ENCODE measurements around the gene GRID2.
"Not testable (repeated sequence)": the region's sequence is repeated elsewhere in the genome, so short reads cannot be mapped to it uniquely, and the experiment has no call there.

GRID2 gene

DNA sequence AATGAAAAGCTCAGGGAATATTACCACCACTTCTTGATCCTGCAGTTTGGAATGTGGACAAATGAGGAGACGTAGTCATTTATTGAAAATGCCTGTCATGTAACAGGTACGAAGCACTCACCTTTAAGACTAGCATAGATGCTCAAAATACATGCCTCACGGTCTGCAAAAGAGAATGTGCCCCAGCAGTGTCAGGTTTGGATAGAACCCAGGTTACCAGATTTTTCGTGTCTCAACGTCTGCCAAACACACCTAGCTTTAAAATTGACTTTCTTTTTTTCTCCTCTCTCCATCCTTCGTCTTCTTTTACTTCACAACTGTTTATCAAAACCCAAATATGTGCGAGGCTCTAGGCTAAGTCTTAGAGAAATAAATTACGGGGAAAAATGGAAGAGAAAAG, 918.0 kb downstream of the GRID2 start:
- no peak for DNase-seq

DNA sequence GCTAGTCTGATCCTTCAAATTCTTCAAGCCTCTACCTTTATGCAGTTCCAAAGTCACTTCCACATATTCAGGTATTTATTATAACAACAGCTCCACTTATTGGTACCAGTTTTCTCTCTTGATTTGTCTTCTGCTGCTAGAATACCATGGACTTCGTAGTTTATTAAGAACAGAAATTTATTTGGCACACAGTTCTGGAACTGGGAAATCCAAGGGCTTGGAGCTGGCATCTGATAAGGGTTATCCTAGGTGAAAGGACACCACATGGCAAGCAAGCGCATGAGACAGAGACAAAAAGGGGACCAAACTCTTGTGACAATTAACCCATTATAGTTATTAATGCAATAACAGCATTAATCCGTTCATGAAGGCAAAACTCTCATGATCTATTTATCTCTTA, 924.3 kb downstream of the GRID2 start:
- no peak for DNase-seq

GRCh38 chr4:93232883-93233282, 929.1 kb downstream of the GRID2 start:
- DNase-seq: no peak

DNA sequence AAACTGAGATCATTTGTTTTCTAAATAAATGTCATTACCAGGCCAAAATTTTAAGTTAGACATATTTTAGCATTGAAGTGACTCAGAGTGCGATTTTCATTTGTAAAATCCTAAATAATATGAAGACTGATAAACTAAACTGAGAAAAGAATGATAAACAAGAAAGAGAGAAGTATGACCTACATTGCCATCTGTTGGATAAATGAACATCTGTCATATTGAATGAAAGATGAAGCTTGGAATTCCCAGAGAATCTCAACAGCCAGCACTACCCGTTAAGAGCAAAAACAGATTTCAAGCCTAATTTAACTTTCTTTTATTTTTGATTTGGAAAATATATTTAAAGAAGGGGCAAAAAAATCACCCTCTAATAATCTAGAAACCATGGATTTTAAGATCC, 933.8 kb downstream of the GRID2 start:
- no peak for DNase-seq

DNA sequence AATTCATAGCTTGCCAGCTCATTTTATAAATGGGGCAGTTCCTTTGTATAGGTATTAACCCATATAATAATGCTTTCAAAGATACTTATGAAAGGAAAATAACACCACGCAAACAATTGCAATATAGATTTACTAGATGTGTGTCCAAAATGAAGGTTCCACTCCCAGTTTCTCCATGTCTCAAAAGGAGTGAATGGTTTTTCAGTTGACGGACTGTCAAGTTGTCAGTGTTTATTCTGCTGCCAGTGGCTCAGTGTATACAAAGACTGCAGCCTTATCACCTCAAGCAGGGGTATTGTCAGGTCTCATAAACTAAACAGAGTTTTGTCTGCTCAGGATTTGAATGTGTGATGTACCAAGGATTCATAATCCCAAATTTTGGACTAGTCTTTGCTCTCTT, 939.5 kb downstream of the GRID2 start:
- no peak for DNase-seq

- no peak for DNase-seq
Observed at GRCh38 chr4:93261207-93261606, 957.4 kb downstream of the GRID2 start.

DNA sequence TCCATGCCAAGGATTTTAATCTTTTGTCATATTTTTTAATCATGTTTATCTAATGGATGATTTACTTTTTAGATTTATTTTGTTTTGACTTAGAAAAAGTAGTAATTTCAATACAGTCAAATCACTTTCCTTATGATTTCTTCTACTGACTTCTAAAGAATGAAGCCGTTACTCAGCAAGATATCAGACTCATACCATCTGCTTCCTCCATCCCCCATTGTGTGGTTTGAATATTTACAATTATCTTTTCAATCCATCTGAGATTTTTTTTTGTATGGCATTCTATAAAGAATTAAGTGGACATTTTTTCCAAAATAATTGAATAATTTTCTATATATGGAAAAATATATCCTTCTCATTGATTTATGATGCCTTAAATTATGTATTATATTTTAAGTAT, 959.4 kb downstream of the GRID2 start:
- peak; percentile 71 for DNase-seq

- no peak for DNase-seq
Observed at GRCh38 chr4:93267747-93268146, 964.0 kb downstream of the GRID2 start.

DNA sequence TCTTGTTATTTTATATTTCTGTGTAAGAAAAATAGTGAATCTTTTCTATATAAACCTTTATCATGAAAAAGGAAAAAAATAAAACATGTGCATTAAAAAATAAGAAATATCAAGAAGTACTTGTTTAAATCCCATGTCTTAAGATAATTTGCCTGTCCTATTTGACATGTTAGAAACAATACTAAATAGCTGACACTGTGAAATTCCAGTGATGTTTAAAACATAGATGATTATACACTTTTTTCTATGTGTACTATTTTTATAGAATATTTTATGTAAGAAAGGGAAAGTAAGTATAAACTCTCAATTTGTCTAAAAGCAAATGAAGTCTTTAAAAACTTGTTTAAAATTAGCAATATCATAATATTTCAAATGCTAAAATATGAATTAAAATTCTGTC, 981.6 kb downstream of the GRID2 start:
- DNase-seq: no peak

- DNase-seq: no peak
Observed at GRCh38 chr4:93289241-93289640, 985.5 kb downstream of the GRID2 start.

DNA sequence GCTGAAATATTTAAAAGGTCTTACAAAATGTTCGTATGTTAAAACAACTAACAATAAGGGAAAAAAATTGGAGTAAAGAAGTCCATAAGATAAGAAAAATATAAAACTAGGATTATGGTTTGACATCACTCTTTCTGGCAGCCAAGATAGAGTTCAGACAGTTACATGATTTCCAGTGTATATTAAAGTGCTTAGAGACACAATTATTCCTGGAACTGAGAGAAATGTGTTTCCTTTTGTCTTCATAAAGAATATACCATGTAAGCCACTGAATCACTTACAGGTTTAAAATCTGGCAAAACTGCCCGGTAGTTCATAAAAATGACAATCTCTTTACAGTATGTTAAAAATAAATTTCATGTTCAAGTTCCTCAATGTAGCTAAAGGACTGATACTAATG, 986.1 kb downstream of the GRID2 start:
- no peak for DNase-seq

DNA sequence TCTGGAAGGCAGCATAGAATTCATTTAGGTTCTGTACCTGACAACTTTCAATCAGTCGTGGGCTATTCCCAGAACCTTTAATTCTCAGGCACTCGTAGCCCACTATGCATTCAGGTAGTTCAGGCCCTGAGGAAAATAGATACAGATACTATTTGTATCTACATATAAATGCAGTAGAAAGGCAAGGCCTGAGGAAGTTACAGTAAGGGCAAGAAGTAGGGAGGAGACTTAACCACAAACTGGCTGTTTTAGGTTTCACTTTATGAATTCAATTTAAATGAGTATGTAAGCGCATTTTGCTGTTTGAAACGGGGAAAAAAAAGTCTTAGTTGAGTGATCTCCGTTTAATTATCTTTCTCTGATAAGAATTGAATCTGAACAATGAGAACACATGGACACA, 995.4 kb downstream of the GRID2 start:
- peak; percentile 39 for DNase-seq

- DNase-seq: not testable (repeated sequence)
Observed at GRCh38 chr4:93300780-93301555, 997.2 kb downstream of the GRID2 start.

GRCh38 chr4:93302310-93302709, 998.5 kb downstream of the GRID2 start:
- no peak for DNase-seq

DNA sequence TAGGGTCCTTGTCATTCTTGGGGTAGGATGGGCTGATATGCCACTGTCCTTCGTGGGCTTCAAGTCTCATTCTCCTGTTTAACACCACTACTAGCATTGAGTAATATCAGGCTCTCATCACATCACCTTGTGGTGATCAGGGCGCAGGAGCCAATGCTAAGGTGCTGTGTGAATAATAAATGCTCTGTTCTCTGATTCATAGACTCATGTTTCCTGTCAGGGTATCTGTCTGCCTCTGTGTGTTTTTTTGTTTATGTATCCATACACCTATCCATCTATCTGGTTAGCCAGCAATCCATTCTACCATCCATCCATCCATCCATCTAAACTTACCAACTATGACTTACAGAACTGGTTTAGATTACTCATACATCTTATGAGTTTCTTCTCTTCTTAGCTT, 999.7 kb downstream of the GRID2 start:
- no peak for DNase-seq

DNA sequence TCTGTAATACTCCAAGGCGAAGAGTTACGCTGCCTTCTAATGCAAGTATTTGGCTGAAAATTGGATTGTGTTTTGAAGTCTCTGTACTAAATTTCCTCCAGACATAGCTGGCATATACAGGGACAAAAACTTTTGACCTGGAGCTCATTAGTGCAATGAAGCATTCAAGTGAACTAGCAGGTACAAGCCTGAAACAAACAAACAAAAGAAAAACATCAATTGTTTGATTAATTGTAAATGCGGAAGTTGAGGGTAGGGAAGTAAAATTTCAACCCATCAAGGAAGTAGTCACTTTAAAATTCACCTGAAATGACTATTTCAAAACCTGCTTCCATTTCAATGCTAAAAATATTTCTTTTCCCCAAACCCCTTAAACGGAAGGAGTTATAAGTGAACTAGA, 1008.5 kb downstream of the GRID2 start:
- DNase-seq: no peak

GRCh38 chr4:93313197-93313596, 1009.4 kb downstream of the GRID2 start:
- DNase-seq: peak; percentile 4

DNA sequence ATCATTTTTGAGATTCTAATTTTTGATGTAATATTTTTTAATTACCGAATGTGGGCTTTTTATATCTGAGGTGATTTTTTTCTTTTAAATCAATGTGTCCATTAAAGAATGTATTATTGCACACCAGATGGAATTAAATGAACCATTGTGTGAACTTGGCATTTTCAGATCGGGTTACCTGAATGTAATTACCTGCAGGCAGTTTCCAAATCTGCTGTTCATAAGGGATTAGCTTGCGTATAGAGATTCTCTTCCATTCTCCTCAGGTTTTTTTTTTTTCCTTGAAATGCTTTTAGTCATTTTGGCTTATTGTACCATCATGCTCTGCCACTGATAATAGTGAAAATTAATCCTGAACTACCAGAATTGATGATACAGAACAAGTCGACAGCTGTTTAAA, 1013.3 kb downstream of the GRID2 start:
- no peak for DNase-seq

DNA sequence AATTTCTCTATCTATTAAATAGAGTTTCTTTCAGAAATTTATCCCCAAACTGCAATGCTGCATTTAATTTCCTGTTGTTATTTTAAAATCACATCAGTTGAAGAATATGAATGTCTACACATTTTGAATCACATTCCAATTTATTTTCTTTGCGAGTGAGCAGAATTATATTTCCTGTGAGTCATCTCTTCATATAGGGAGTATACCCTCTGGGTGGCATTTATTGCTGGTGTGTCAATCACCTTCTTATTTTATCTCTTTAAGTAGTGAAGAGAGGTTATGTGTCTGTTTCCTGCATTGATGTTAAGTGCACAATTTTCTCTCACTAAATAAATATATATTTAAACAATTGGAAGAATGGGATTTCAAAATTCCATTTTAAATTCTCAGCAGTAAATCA, 1013.8 kb downstream of the GRID2 start:
- no peak for DNase-seq

GRCh38 chr4:93319041-93319440, 1015.3 kb downstream of the GRID2 start:
- DNase-seq: no peak

- no peak for DNase-seq
Observed at GRCh38 chr4:93320356-93320755, 1016.6 kb downstream of the GRID2 start.

GRCh38 chr4:93327346-93327745, 1023.6 kb downstream of the GRID2 start:
- no peak for DNase-seq

GRCh38 chr4:93334003-93334402, 1030.2 kb downstream of the GRID2 start:
- no peak for DNase-seq

DNA sequence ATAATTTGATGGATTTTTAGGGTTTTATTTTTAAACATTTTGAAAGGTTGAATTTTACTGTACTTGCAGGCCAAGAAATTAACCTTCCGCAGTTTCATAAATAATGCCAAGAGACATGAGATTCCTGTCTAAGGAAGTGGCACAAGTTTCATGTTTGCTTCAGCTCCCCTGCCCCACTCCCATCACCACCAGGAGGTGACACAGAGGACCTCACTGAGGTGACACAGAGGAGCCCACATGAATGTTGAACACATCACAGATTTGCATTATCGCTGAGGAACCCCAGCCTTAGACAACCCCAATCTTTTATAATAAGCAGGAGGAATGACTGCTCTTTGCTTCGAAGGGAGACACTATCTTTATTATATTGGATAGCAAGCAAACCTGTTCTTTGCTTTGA, 1033.4 kb downstream of the GRID2 start:
- DNase-seq: no peak

DNA sequence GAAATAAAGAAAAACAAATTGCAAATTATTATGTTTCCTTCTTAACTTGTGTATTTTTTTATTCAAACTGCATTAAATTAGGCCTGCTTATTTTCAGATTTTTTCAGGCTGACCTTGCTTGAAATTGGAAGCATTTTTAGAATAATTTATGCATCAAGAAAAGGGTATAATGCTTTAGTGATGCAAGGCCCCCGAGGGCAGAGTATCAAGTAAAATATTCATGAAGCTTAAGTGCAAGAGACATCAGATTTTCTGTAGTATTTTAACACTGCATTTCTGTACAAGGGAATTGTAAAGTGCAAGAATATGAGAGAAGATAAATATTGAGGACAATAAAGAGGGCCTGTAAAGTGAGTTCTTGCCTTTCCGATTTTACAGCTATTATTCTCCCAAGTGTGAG, 1039.0 kb downstream of the GRID2 start:
- no peak for DNase-seq
